IMR-90 (cell line): ENCODE data around the gene MAP1A. TPM values are rescaled to one million over a fixed set of nuclear protein-coding genes. Genes with fewer than 3 reads are reported as not detected.

ENCODE experiments used
- ATAC-seq: fragments of 200-7000 bp; cut with Tn5 transposase; 2 replicates; pipeline ENCODE4 v1.9.1; 2020; ENCODE audit warnings: low read depth, mild to moderate bottlenecking, moderate library complexity
- BruUV-seq: library from RNA; stranded (reverse); fragments of 400-500 nt; replicated peaks from 2 replicates; lab custom pipeline; 2021; lab: Mats Ljungman, UMichigan
- CTCF ChIA-PET: fragments of 300-600 bp; formaldehyde crosslinking; extraction: SDS; loops from one replicate; lab custom pipeline; 2021; ENCODE audit warnings: antibody characterized with exemption; lab: Yijun Ruan, JAX
- POLR2A ChIA-PET: fragments of 300-600 bp; sonication (Branson Sonifier 250); formaldehyde crosslinking; loops from one replicate; lab custom pipeline; 2022; ENCODE audit warnings: antibody characterized with exemption; ENCODE audit not compliant: unreplicated experiment; lab: Charles Lee
- DNase-seq: peaks from one replicate; pipeline ENCODE4 v3.0.0; 2013
- H2AFZ ChIP-seq: replicated peaks from 2 replicates; pipeline ENCODE3; 2013; ENCODE audit warnings: low read length, mild to moderate bottlenecking; ENCODE audit not compliant: poor library complexity
- H2AK5ac ChIP-seq: 2 replicates; pipeline ENCODE4 v1.6.1; 2013; ENCODE audit warnings: low read depth, low read length, inconsistent platforms
- H2AK9ac ChIP-seq: replicated peaks from 2 replicates; pipeline ENCODE3; 2013; ENCODE audit warnings: mild to moderate bottlenecking, low read depth, low read length, moderate library complexity; ENCODE audit not compliant: poor library complexity
- H2BK120ac ChIP-seq: 2 replicates; pipeline ENCODE4 v1.6.1; 2013; ENCODE audit warnings: low read depth, low read length, inconsistent platforms
- H2BK15ac ChIP-seq: 3 replicates; pipeline ENCODE4 v1.6.1; 2013; ENCODE audit warnings: low read depth, low read length, inconsistent platforms
- H2BK20ac ChIP-seq: 2 replicates; pipeline ENCODE4 v1.6.1; 2013; ENCODE audit warnings: low read depth, mild to moderate bottlenecking, inconsistent platforms, low read length, moderate library complexity
- H2BK5ac ChIP-seq: 2 replicates; pipeline ENCODE4 v1.6.1; 2013; ENCODE audit warnings: mild to moderate bottlenecking, low read depth, low read length, inconsistent platforms; ENCODE audit not compliant: poor library complexity, severe bottlenecking
- H3K14ac ChIP-seq: replicated peaks from 2 replicates; pipeline ENCODE4 v1.6.1; 2013; ENCODE audit warnings: low read depth, low read length, inconsistent platforms
- H3K18ac ChIP-seq: 2 replicates; pipeline ENCODE4 v1.6.1; 2013; ENCODE audit warnings: low read depth, low read length, control low read depth
- H3K23ac ChIP-seq: 2 replicates; pipeline ENCODE4 v1.6.1; 2013; ENCODE audit warnings: low read depth, low read length, inconsistent platforms
- H3K27ac ChIP-seq: 2 replicates; pipeline ENCODE4 v1.5.1; 2013; ENCODE audit warnings: mild to moderate bottlenecking, control low read depth, low read length; ENCODE audit not compliant: insufficient read depth
- H3K27me3 ChIP-seq: 2 replicates; pipeline ENCODE4 v1.6.1; 2013; ENCODE audit warnings: low read length; ENCODE audit not compliant: control insufficient read depth, insufficient read depth
- H3K36me3 ChIP-seq: 2 replicates; pipeline ENCODE4 v1.6.1; 2013; ENCODE audit warnings: low read length, mixed read lengths; ENCODE audit not compliant: control insufficient read depth, insufficient read depth
- H3K4ac ChIP-seq: 2 replicates; pipeline ENCODE4 v1.6.1; 2013; ENCODE audit warnings: low read depth, low read length, inconsistent platforms
- H3K4me1 ChIP-seq: 2 replicates; pipeline ENCODE4 v1.6.1; 2013; ENCODE audit warnings: low read length, mixed read lengths; ENCODE audit not compliant: control insufficient read depth, insufficient read depth
- H3K4me2 ChIP-seq: 2 replicates; pipeline ENCODE4 v1.6.1; 2013; ENCODE audit warnings: low read depth, mild to moderate bottlenecking, control low read depth, low read length, moderate library complexity
- H3K4me3 ChIP-seq: 2 replicates; pipeline ENCODE4 v1.5.1; 2013; ENCODE audit warnings: low read depth, mild to moderate bottlenecking, control low read depth, low read length, moderate library complexity; ENCODE audit not compliant: insufficient read depth
- H3K56ac ChIP-seq: 2 replicates; pipeline ENCODE4 v1.6.1; 2013; ENCODE audit warnings: low read length, inconsistent platforms; ENCODE audit not compliant: insufficient read depth; ENCODE audit errors: extremely low read depth
- H3K79me1 ChIP-seq, 2 experiments: 2 replicates each; pipeline ENCODE4 v1.6.1; 2013; ENCODE audit warnings: low read length in 2 of 2, inconsistent platforms in 1 of 2, low read depth in 1 of 2
- H3K9ac ChIP-seq: 2 replicates; pipeline ENCODE4 v1.6.1; 2013; ENCODE audit warnings: low read depth, low read length, control low read depth
- H3K9me1 ChIP-seq: 2 replicates; pipeline ENCODE4 v1.6.1; 2013; ENCODE audit warnings: low read length, inconsistent platforms; ENCODE audit not compliant: insufficient read depth
- H3K9me3 ChIP-seq: 2 replicates; pipeline ENCODE4 v1.6.1; 2013; ENCODE audit warnings: low read length; ENCODE audit not compliant: control insufficient read depth, insufficient read depth
- H4K20me1 ChIP-seq: 2 replicates; pipeline ENCODE4 v1.6.1; 2013; ENCODE audit warnings: low read length, inconsistent platforms; ENCODE audit not compliant: insufficient read depth
- H4K5ac ChIP-seq: 2 replicates; pipeline ENCODE4 v1.6.1; 2013; ENCODE audit warnings: mild to moderate bottlenecking, low read depth, low read length, control low read depth
- H4K8ac ChIP-seq, 2 experiments: 2 replicates each; pipeline ENCODE4 v1.6.1; 2013; ENCODE audit warnings: low read depth in 2 of 2, low read length in 2 of 2, control low read depth in 1 of 2, inconsistent platforms in 1 of 2
- H4K91ac ChIP-seq: 2 replicates; pipeline ENCODE4 v1.6.1; 2013; ENCODE audit warnings: low read depth, low read length, inconsistent platforms; ENCODE audit not compliant: insufficient read depth
- BHLHE40 ChIP-seq: fragments of 150-350 bp; IDR thresholded peaks from 2 replicates; pipeline ENCODE4 v1.6.1; 2016; ENCODE audit warnings: mild to moderate bottlenecking, low read depth, low read length
- CEBPB ChIP-seq: IDR thresholded peaks from 2 replicates; pipeline ENCODE4 v1.6.1; 2012; ENCODE audit warnings: low read depth, low read length, improper control_type of control experiment
- FOS ChIP-seq: fragments of 150-350 bp; IDR thresholded peaks from 2 replicates; pipeline ENCODE4 v1.6.1; 2016; ENCODE audit warnings: low read depth, low read length
- MAFK ChIP-seq: IDR thresholded peaks from 2 replicates; pipeline ENCODE4 v1.6.1; 2012; ENCODE audit warnings: low read depth, low read length, improper control_type of control experiment
- NFE2L2 ChIP-seq: fragments of 150-350 bp; IDR thresholded peaks from 2 replicates; pipeline ENCODE4 v1.6.1; 2016; ENCODE audit warnings: low read depth, mild to moderate bottlenecking, low read length
- POLR2A ChIP-seq: IDR thresholded peaks from 2 replicates; pipeline ENCODE4 v1.6.1; 2012; ENCODE audit warnings: mild to moderate bottlenecking, low read depth, low read length
- RCOR1 ChIP-seq: IDR thresholded peaks from 2 replicates; pipeline ENCODE4 v1.6.1; 2012; ENCODE audit warnings: mild to moderate bottlenecking, low read length, improper control_type of control experiment; ENCODE audit not compliant: insufficient replicate concordance
- SMC3 ChIP-seq: fragments of 150-350 bp; IDR thresholded peaks from 2 replicates; pipeline ENCODE4 v1.6.1; 2016; ENCODE audit warnings: low read depth, mild to moderate bottlenecking, antibody characterized with exemption, low read length, moderate library complexity
- WGBS, 2 experiments: methylation state at CpG; one replicate each; pipeline versions ENCODE4 v1.1.5 to v1.1.7; 2013; ENCODE audit warnings: missing lambda C conversion rate in 2 of 2; ENCODE audit not compliant: insufficient read length in 1 of 2; ENCODE audit errors: extremely low coverage in 2 of 2; 5-methylcytosine and 5-hydroxymethylcytosine counted together
- dilution Hi-C: fragments of 300-500 bp; cut with HindIII; formaldehyde crosslinking; loops from one replicate; pipeline ENCODE4 v1.14.3; 2018; ENCODE audit warnings: low sequenced_read_pairs; ENCODE audit not compliant: unreplicated experiment
- in situ Hi-C: fragments of 300-500 bp; cut with MboI; formaldehyde crosslinking; loops from 3 replicates; pipeline ENCODE4 v1.14.3; 2019; ENCODE audit warnings: low sequenced_read_pairs, inconsistent platforms, mixed read lengths
- intact Hi-C: fragments of 100-400 bp; cut with micrococcal nuclease; formaldehyde crosslinking; loops from 2 replicates; pipeline ENCODE4 v1.10.0; 2022
- polyA plus RNA-seq, 3 experiments: library from polyadenylated mRNA; depleted of rRNA; stranded (reverse); fragments of >200 nt; gene quantifications; 2 replicates each; pipeline ENCODE4 v1.2.3, GENCODE V29; 2012; ENCODE audit warnings: low replicate concordance in 1 of 3
- total RNA-seq: library from RNA; depleted of rRNA; stranded (reverse); fragments of >200 nt; gene quantifications from 2 replicates; pipeline ENCODE4 v1.2.3, GENCODE V29; 2012
- TF ChIP-seq, protein P1 (sequence below): conservative IDR thresholded peaks from 2 replicates; pipeline ENCODE4 v1.5.1; 2012; ENCODE audit warnings: mild to moderate bottlenecking, low read depth, low read length, improper control_type of control experiment
- TF ChIP-seq, protein P2 (sequence below): fragments of 150-350 bp; IDR thresholded peaks from 2 replicates; pipeline ENCODE4 v1.6.1; 2016; ENCODE audit warnings: low read depth, mild to moderate bottlenecking, low read length, moderate library complexity, borderline replicate concordance

Gene MAP1A
- total and polyA plus RNA-seq, 2 of the 4 experiments (the other 2 are of a cell fraction) = 28.7 to 48.2 TPM

- peak overlapping the region; percentile 83 for H3K4me2 ChIP-seq
- dilution Hi-C loops (no loop called here), in situ Hi-C loops (no loop called here), intact Hi-C loops (loop anchor here (2.0 to 10.0 kb wide), 2 partner anchors 69 to 265 kb away; partner anchors contain the start of gene ELL3)
- TF ChIP-seq BHLHE40 (no peak), SMC3 (no peak), POLR2A (no peak), FOS (no peak), RCOR1 (no peak), NFE2L2 (no peak), MAFK (no peak), CEBPB (no peak)
- TF ChIP-seq, protein P1, sequence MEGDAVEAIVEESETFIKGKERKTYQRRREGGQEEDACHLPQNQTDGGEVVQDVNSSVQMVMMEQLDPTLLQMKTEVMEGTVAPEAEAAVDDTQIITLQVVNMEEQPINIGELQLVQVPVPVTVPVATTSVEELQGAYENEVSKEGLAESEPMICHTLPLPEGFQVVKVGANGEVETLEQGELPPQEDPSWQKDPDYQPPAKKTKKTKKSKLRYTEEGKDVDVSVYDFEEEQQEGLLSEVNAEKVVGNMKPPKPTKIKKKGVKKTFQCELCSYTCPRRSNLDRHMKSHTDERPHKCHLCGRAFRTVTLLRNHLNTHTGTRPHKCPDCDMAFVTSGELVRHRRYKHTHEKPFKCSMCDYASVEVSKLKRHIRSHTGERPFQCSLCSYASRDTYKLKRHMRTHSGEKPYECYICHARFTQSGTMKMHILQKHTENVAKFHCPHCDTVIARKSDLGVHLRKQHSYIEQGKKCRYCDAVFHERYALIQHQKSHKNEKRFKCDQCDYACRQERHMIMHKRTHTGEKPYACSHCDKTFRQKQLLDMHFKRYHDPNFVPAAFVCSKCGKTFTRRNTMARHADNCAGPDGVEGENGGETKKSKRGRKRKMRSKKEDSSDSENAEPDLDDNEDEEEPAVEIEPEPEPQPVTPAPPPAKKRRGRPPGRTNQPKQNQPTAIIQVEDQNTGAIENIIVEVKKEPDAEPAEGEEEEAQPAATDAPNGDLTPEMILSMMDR = no peak
- TF ChIP-seq, protein P2, sequence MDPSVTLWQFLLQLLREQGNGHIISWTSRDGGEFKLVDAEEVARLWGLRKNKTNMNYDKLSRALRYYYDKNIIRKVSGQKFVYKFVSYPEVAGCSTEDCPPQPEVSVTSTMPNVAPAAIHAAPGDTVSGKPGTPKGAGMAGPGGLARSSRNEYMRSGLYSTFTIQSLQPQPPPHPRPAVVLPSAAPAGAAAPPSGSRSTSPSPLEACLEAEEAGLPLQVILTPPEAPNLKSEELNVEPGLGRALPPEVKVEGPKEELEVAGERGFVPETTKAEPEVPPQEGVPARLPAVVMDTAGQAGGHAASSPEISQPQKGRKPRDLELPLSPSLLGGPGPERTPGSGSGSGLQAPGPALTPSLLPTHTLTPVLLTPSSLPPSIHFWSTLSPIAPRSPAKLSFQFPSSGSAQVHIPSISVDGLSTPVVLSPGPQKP = no peak
- no CpG with 5 or more reads among the region's 8 CpGs for WGBS, 2 experiments
- ATAC-seq (no peak), DNase-seq (no peak)
- H2AK9ac ChIP-seq = no peak overlapping the region
- peaks cover 0 to 15% of the 10 kb centered on the region in 2 experiments; a peak in 3 of 4 replicates for H3K79me1 ChIP-seq
- peak overlapping the region; percentile 50 to 88; a peak in 2 of 4 replicates for H4K8ac ChIP-seq
- peak overlapping the region; percentile 36; the same call in 1 of the 2 replicates for H3K18ac ChIP-seq
- H2BK20ac ChIP-seq = peak overlapping the region; percentile 8; the same call in 1 of the 2 replicates
- ChIA-PET POLR2A (no interaction called here), CTCF (interaction anchor here (1.5 to 1.9 kb wide), 3 partner anchors 10 to 138 kb away, joined by 3 to 4 read pairs (median 3); no protein-coding TSS in a partner anchor)
- no peaks in the 10 kb centered on the region for H3K36me3 ChIP-seq
- H3K9me3 ChIP-seq = no peaks in the 10 kb centered on the region
- H2BK5ac ChIP-seq = peak overlapping the region; percentile 63
- peak overlapping the region; percentile 76 for H3K14ac ChIP-seq
- H2BK15ac ChIP-seq = no peak overlapping the region
- peak overlapping the region; percentile 37; the same call in 1 of the 2 replicates for H2AK5ac ChIP-seq
- peaks cover 17% of the 10 kb centered on the region for H3K9me1 ChIP-seq
- no peak overlapping the region; the same call in 1 of the 2 replicates for H2BK120ac ChIP-seq
- H3K56ac ChIP-seq = 0 out of 2 replicates have a peak overlapping the region, but pooled peaks have one; percentile 44
- H3K27me3 ChIP-seq = no peaks in the 10 kb centered on the region
- no peak overlapping the region for H2AFZ ChIP-seq
- H3K4me1 ChIP-seq = peaks cover 16% of the 10 kb centered on the region
- peak overlapping the region; percentile 44; the same call in 1 of the 2 replicates for H4K91ac ChIP-seq
- H3K27ac ChIP-seq = peak overlapping the region; percentile 78; the same call in 1 of the 2 replicates
- peak overlapping the region; percentile 85; the same call in 1 of the 2 replicates for H3K23ac ChIP-seq
- H3K9ac ChIP-seq = peak overlapping the region; percentile 70; the same call in 1 of the 2 replicates
- H3K4ac ChIP-seq = peak overlapping the region; percentile 83; the same call in 1 of the 2 replicates
- H3K4me3 ChIP-seq = peak overlapping the region; percentile 54
- H4K20me1 ChIP-seq = no peaks in the 10 kb centered on the region
- BruUV-seq = no TSS peak
- peak overlapping the region; percentile 46 for H4K5ac ChIP-seq
Measured at GRCh38 chr15:43509660-43510199, 7.7 kb upstream of the MAP1A start.
